ENCODE results near the gene GTF2H2C.

DNA sequence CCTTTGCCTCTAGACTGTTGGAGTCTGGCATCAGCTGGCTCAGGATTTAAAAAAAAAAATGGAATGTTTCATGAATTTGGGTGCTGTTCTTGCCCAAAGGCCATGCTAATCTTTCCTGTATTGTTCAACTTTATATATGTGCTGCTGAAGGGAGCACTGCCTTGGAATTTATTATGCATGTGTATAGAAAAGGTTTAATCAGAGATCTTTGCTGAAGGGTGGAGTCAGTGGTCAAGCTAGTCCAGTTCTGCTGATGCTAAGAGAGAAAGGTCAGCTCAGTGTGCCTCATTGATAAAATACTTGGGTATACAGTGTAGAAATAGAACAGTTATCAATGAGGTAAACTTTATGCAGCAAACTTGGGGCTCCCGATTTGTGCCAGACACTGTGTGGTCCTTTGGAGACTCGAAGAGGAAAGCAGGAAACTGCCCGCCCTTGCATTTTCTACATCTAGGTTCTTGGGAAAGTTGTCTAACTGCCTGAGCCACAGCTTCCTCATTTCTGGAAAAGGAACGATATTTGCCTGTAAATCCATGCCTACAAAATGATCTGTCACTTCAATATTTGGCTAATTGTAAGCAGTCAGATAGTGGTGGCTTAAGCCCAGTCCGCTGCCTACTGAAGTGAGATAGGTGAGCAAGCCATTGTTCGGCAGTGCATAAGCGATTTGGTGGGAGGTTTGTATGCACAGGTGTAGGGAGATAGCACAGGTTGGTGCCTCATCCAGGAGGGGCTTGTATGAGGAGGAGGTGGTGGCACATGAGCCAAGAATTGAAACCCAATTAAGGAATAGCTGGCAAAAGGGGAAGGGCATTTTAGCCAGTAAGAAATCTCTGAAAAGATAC is 29.2 kb upstream of the GTF2H2C start:
- TF ChIP-seq, protein P1, sequence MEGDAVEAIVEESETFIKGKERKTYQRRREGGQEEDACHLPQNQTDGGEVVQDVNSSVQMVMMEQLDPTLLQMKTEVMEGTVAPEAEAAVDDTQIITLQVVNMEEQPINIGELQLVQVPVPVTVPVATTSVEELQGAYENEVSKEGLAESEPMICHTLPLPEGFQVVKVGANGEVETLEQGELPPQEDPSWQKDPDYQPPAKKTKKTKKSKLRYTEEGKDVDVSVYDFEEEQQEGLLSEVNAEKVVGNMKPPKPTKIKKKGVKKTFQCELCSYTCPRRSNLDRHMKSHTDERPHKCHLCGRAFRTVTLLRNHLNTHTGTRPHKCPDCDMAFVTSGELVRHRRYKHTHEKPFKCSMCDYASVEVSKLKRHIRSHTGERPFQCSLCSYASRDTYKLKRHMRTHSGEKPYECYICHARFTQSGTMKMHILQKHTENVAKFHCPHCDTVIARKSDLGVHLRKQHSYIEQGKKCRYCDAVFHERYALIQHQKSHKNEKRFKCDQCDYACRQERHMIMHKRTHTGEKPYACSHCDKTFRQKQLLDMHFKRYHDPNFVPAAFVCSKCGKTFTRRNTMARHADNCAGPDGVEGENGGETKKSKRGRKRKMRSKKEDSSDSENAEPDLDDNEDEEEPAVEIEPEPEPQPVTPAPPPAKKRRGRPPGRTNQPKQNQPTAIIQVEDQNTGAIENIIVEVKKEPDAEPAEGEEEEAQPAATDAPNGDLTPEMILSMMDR (IDR thresholded peaks at IDR 0.05) = no peak
- TF ChIP-seq POLR2A (IDR thresholded peaks at IDR 0.05) = no peak

Measured in breast epithelium (tissue), 3 donors.